ENCODE data around the gene KDM4C.

DNA sequence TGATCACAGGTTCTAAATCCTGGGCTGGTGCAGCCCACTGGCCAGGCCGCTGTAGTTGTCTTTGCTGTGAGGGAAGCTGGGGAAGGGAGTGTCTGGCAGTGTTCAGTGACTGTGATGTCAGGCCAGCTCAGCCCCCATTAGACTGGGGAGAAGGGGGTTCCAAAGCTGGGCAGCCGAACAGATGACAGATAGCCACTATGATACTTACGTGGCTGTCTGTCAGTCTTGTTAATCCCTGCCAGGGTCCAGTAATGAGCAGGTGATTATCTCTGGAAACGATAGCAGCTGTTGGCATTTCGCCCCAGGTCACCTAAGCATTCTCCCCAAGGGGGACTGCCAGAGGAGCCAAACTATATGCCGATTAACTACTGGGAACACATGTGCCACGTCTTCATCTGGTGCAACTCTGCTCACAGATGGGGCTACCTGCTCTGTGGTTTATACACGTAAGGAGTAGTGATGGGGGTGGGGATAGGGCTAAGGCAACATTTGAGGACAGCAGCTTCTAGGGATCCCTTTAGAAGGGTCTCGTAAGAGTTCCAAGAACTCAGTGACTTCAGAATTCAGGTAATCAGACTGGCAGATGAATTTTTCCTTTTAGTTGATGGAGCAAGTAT lies 396.3 kb downstream of the KDM4C start:
- TF ChIP-seq EP300 (IDR thresholded peaks at IDR 0.05): no peak
- TF ChIP-seq, protein P1, sequence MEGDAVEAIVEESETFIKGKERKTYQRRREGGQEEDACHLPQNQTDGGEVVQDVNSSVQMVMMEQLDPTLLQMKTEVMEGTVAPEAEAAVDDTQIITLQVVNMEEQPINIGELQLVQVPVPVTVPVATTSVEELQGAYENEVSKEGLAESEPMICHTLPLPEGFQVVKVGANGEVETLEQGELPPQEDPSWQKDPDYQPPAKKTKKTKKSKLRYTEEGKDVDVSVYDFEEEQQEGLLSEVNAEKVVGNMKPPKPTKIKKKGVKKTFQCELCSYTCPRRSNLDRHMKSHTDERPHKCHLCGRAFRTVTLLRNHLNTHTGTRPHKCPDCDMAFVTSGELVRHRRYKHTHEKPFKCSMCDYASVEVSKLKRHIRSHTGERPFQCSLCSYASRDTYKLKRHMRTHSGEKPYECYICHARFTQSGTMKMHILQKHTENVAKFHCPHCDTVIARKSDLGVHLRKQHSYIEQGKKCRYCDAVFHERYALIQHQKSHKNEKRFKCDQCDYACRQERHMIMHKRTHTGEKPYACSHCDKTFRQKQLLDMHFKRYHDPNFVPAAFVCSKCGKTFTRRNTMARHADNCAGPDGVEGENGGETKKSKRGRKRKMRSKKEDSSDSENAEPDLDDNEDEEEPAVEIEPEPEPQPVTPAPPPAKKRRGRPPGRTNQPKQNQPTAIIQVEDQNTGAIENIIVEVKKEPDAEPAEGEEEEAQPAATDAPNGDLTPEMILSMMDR (IDR thresholded peaks at IDR 0.05): no peak
- TF ChIP-seq POLR2AphosphoS5 (IDR thresholded peaks at IDR 0.05): no peak

Measured in sigmoid colon (tissue), 4 donors.